HepG2 (cell line): ENCODE measurements around the gene CD163L1. TPM values are rescaled to one million over a fixed set of nuclear protein-coding genes. Genes with fewer than 3 reads are reported as not detected.

ENCODE experiments used
- AFF4 ChIP-seq: sonication (generic); formaldehyde crosslinking; IDR thresholded peaks from 2 replicates; pipeline ENCODE4 v1.4.0; 2020; ENCODE audit warnings: missing genetic modification reagents
- ATF3 ChIP-seq: sonication (generic); formaldehyde crosslinking; IDR thresholded peaks from 2 replicates; pipeline ENCODE4 v1.4.0; 2020; ENCODE audit warnings: missing genetic modification reagents
- EED ChIP-seq: sonication (generic); formaldehyde crosslinking; IDR thresholded peaks from 2 replicates; pipeline ENCODE4 v1.5.0; 2020; ENCODE audit warnings: mild to moderate bottlenecking, missing genetic modification reagents
- HCFC1 ChIP-seq: fragments of 150-350 bp; IDR thresholded peaks from 2 replicates; pipeline ENCODE4 v1.6.1; 2014; ENCODE audit warnings: low read depth, low read length
- HNF1B ChIP-seq: sonication (generic); formaldehyde crosslinking; IDR thresholded peaks from 2 replicates; pipeline ENCODE4 v1.5.1; 2020; ENCODE audit warnings: mild to moderate bottlenecking, moderate library complexity, missing genetic modification reagents
- NFIB ChIP-seq: sonication (generic); formaldehyde crosslinking; IDR thresholded peaks from 2 replicates; pipeline ENCODE4 v1.9.0; 2021; ENCODE audit warnings: missing genetic modification reagents, mild to moderate bottlenecking, borderline replicate concordance
- RFXAP ChIP-seq: sonication (generic); formaldehyde crosslinking; IDR thresholded peaks from 2 replicates; pipeline ENCODE4 v1.4.0; 2020; ENCODE audit warnings: missing genetic modification reagents, borderline replicate concordance
- SAFB2 ChIP-seq: sonication (generic); formaldehyde crosslinking; IDR thresholded peaks from 2 replicates; pipeline ENCODE4 v1.5.1; 2020; ENCODE audit warnings: missing genetic modification reagents, low read depth, mild to moderate bottlenecking, borderline replicate concordance
- TFDP2 ChIP-seq: sonication (generic); formaldehyde crosslinking; IDR thresholded peaks from 2 replicates; pipeline ENCODE4 v1.4.0; 2020; ENCODE audit warnings: missing genetic modification reagents
- ZBTB7B ChIP-seq: sonication (generic); formaldehyde crosslinking; IDR thresholded peaks from 2 replicates; pipeline ENCODE4 v1.4.0; 2020; ENCODE audit warnings: missing genetic modification reagents
- ZHX1 ChIP-seq: sonication (generic); formaldehyde crosslinking; IDR thresholded peaks from 2 replicates; pipeline ENCODE4 v1.8.1; 2022; ENCODE audit warnings: low read depth, mild to moderate bottlenecking, missing genetic modification reagents
- ZMYM4 ChIP-seq: sonication (generic); formaldehyde crosslinking; IDR thresholded peaks from 2 replicates; pipeline ENCODE4 v1.8.1; 2023; ENCODE audit warnings: mild to moderate bottlenecking, missing genetic modification reagents
- ZNF564 ChIP-seq: sonication (generic); formaldehyde crosslinking; IDR thresholded peaks from 2 replicates; pipeline ENCODE4 v1.8.1; 2023; ENCODE audit warnings: mild to moderate bottlenecking, missing genetic modification reagents
- ZNF619 ChIP-seq: sonication (generic); formaldehyde crosslinking; IDR thresholded peaks from 2 replicates; pipeline ENCODE4 v1.4.0; 2020; ENCODE audit warnings: mild to moderate bottlenecking, missing genetic modification reagents
- ZNF850 ChIP-seq: sonication (generic); formaldehyde crosslinking; conservative IDR thresholded peaks from 2 replicates; pipeline ENCODE4 v1.9.0; 2021; ENCODE audit warnings: mild to moderate bottlenecking, missing genetic modification reagents
- polyA plus RNA-seq, 8 experiments: library from polyadenylated mRNA; depleted of rRNA in 3 of 8; stranded (reverse) in 7 of 8; unstranded in 1 of 8; fragments of >200 nt; fragmentation: Illumina TruSeq in 4 of 8; extraction: Trizol in 4 of 8; gene quantifications; 2 replicates each; pipeline versions ENCODE4 v1.2.1 to v1.2.3, GENCODE V29; 2011 to 2016; ENCODE audit warnings: low read depth in 4 of 8, missing spikeins in 1 of 8, mixed read lengths in 1 of 8; ENCODE audit not compliant: insufficient read depth in 1 of 8
- total RNA-seq, 5 experiments: library from RNA; depleted of rRNA; stranded (reverse); fragments of >200 nt; fragmentation: Illumina TruSeq; extraction: Trizol; gene quantifications; 2 replicates each; pipeline ENCODE4 v1.2.3, GENCODE V29; 2016; ENCODE audit warnings: low read depth in 1 of 5

The CD163L1 gene
- total and polyA plus RNA-seq, 2 of the 13 experiments (the other 11 are each of a cell fraction or from before 2014, with no cell fraction given), result 3.4 to 6.8 TPM

- TF ChIP-seq AFF4 (CRISPR knock-in tag) (no peak), RFXAP (CRISPR knock-in tag) (peak; percentile 49; the same call in 1 of the 2 replicates), ZNF850 (CRISPR knock-in tag) (no peak), ZNF619 (no peak), TFDP2 (no peak), ZNF564 (no peak), HCFC1 (no peak), ZMYM4 (peak; percentile 33; the same call in 1 of the 2 replicates), HNF1B (CRISPR knock-in tag) (0 out of 2 replicates have a peak, but pooled peaks have one; percentile 37), ATF3 (CRISPR knock-in tag) (no peak; the same call in 1 of the 2 replicates), SAFB2 (CRISPR knock-in tag) (no peak), EED (CRISPR knock-in tag) (no peak), ZHX1 (CRISPR knock-in tag) (no peak), ZBTB7B (no peak), NFIB (CRISPR knock-in tag) (no peak)
These were observed 69.4 kb downstream of the CD163L1 start (continued) for GRCh38 chr12:7374423-7375144.
